ENCODE measurements around the gene OCA2. TPM values are rescaled to one million over a fixed set of nuclear protein-coding genes. Genes with fewer than 3 reads are reported as not detected.

OCA2 gene
- total and polyA plus RNA-seq, 2 of the 4 experiments (the other 2 are of a cell fraction) = under 0.01 to 0.03 TPM

DNA sequence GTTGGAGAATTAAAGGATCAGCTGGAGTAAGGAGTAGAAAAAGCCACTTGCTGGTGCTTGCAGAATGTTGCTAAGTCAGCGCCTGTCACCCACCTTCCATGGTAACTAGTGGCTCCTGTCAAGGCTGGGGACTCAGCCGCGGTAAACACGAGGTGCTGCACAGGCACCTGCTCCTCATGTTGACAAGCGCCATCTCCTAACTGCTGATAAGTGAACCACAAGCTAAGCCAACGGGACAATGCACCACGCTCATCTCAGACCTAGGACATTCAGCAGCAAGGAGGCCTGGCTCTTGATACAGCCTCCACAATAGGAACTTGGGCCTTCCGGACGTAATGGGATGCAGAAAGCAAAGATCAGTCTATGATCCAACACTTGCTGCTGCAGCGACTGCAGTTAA is 264.4 kb downstream of the OCA2 start:
- DNase-seq (no peak), ATAC-seq (ENCODE audit: low read depth) (no peak)
- Histone ChIP-seq H3K4me2 (ENCODE audit: low read depth, low read length) (no peak overlapping the region), H4K5ac (ENCODE audit: low read depth, low read length) (no peak overlapping the region), H2BK120ac (ENCODE audit: low read depth, low read length) (no peak overlapping the region), H3K23ac (ENCODE audit: low read depth, low read length) (no peak overlapping the region), H4K8ac (ENCODE audit: low read depth in 2 of 2, low read length in 2 of 2) (no peak overlapping the region), H3K56ac (ENCODE audit: extremely low read depth, insufficient read depth, low read length) (no peak overlapping the region), H3K27ac (ENCODE audit: insufficient read depth, low read length) (no peak overlapping the region), H2BK15ac (ENCODE audit: low read depth, low read length) (no peak overlapping the region), H2BK20ac (ENCODE audit: low read depth, low read length) (no peak overlapping the region), H3K9me1 (ENCODE audit: insufficient read depth, low read length) (no peaks in the 10 kb centered on the region), H3K18ac (ENCODE audit: low read depth, low read length) (no peak overlapping the region), H3K4me1 (ENCODE audit: control insufficient read depth, insufficient read depth, low read length) (no peaks in the 10 kb centered on the region), H2BK5ac (ENCODE audit: low read depth, low read length, poor library complexity, severe bottlenecking) (no peak overlapping the region), H4K20me1 (ENCODE audit: insufficient read depth, low read length) (no peaks in the 10 kb centered on the region), H3K79me1 (ENCODE audit: low read depth in 1 of 2, low read length in 2 of 2) (no peaks in the 10 kb centered on the region), H3K14ac (replicated peaks; ENCODE audit: low read depth, low read length) (no peak overlapping the region), H3K27me3 (ENCODE audit: control insufficient read depth, insufficient read depth, low read length) (no peaks in the 10 kb centered on the region), H3K4ac (ENCODE audit: low read depth, low read length) (no peak overlapping the region), H2AFZ (replicated peaks; ENCODE audit: low read length, poor library complexity) (no peak overlapping the region), H3K9ac (ENCODE audit: low read depth, low read length) (no peak overlapping the region), H2AK9ac (replicated peaks; ENCODE audit: low read depth, low read length, poor library complexity) (no peak overlapping the region), H4K91ac (ENCODE audit: insufficient read depth, low read depth, low read length) (no peak overlapping the region), H3K9me3 (ENCODE audit: control insufficient read depth, insufficient read depth, low read length) (peaks cover 18% of the 10 kb centered on the region), H3K36me3 (ENCODE audit: control insufficient read depth, insufficient read depth, low read length) (no peaks in the 10 kb centered on the region), H3K4me3 (ENCODE audit: insufficient read depth, low read depth, low read length) (no peak overlapping the region), H2AK5ac (ENCODE audit: low read depth, low read length) (no peak overlapping the region)
- ChIA-PET POLR2A (ENCODE audit: unreplicated experiment) (no interaction called here), CTCF (interaction anchor here (1.3 kb wide), 1 partner anchor 11 kb away, joined by 3 read pairs; no protein-coding TSS in a partner anchor)
- WGBS, 2 experiments (ENCODE audit: extremely low coverage in 2 of 2, insufficient read length in 1 of 2) = 64% methylated on average over 4 of the region's 10 CpGs; no CpG with 5 or more reads in 1 of the 2 experiments
- no TSS peak for BruUV-seq (replicated peaks)
- intact Hi-C loops (cut with micrococcal nuclease) = no loop called here
- dilution Hi-C loops (cut with HindIII; ENCODE audit: low sequenced_read_pairs, unreplicated experiment) = no loop called here
- no peak for TF ChIP-seq RCOR1 (IDR thresholded peaks at IDR 0.05; ENCODE audit: insufficient replicate concordance, low read length)
- TF ChIP-seq FOS (IDR thresholded peaks at IDR 0.05; ENCODE audit: low read depth, low read length) = no peak
- TF ChIP-seq USF2 (IDR thresholded peaks at IDR 0.05; ENCODE audit: low read depth, low read length) = no peak
- no peak for TF ChIP-seq MAFK (IDR thresholded peaks at IDR 0.05; ENCODE audit: low read depth, low read length)
- TF ChIP-seq, protein P1, sequence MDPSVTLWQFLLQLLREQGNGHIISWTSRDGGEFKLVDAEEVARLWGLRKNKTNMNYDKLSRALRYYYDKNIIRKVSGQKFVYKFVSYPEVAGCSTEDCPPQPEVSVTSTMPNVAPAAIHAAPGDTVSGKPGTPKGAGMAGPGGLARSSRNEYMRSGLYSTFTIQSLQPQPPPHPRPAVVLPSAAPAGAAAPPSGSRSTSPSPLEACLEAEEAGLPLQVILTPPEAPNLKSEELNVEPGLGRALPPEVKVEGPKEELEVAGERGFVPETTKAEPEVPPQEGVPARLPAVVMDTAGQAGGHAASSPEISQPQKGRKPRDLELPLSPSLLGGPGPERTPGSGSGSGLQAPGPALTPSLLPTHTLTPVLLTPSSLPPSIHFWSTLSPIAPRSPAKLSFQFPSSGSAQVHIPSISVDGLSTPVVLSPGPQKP (IDR thresholded peaks at IDR 0.05; ENCODE audit: borderline replicate concordance, low read depth, low read length) = no peak
- in situ Hi-C loops (cut with MboI; ENCODE audit: low sequenced_read_pairs) = no loop called here

Measured in IMR-90 (cell line).